ENCODE data around the gene APBA2.
"Not testable (repeated sequence)": the region's sequence is repeated elsewhere in the genome, so short reads cannot be mapped to it uniquely, and the experiment has no call there.

The APBA2 gene

DNA sequence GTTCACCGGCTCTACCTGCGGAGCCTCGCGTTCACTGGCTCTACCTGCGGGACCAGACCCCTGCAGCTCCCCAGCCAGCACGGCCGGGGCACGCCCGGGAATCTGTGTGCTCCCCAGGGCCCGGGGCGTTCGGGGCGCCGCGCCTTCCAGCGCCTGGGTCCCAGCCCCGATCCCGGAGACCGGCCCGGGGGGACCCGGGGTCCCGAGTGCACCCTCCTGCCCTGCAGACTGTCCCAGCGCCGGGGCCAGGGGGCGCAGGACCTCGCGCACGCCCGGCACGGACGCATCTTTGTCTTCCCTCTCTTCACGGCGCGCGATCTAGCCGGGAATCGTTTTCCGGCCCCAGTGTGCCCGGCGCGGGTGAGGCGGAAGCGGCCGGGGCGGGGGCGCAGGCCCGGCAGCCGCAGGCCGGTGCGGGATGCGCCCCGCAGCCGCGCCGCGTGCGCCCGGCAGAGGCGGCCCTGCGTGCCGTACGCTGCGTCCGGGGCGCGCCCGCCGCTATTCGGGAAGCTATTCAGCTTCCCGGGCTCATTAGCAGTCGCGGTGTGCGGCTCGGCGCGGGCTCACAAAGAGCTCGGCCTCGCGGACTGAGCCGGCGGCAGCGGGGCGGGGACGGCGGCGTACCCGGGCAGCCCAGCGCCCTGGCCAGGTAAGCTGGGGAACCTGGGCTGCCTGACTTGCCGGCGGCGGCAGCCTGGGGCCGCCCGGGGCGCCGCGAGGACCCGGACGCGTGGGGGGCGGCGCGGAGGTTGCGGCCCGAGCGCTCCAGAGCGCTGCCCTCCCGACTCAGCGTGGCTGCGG lies at the start of gene APBA2:
APBA2 (plus strand) TSS at position 345 of the 801 bp plus-strand sequence. CDS start 167,911 bp downstream, outside the sequence.
- peak; percentile 74 for DNase-seq

DNA sequence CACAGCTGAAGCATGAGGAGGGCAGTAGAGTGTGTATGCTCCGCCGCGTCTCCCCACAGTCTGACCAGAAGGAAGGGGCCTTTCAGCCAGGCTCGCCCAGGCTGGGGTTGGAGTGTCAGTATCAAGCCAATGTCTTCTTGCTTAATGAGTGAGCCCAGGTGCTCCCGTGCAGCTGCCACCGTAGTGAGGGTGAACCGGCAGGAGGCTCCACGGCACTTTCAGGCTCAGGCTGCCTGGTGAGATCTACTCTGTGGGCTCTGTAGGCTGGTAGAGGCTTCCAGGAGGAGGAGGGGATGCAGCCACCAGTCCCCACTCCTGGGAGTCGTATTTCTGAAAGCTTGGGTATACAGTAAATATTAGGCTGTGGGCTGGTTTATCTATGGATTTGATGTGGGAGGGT lies 45.5 kb upstream of the APBA2 start:
- not testable (repeated sequence) for DNase-seq

DNA sequence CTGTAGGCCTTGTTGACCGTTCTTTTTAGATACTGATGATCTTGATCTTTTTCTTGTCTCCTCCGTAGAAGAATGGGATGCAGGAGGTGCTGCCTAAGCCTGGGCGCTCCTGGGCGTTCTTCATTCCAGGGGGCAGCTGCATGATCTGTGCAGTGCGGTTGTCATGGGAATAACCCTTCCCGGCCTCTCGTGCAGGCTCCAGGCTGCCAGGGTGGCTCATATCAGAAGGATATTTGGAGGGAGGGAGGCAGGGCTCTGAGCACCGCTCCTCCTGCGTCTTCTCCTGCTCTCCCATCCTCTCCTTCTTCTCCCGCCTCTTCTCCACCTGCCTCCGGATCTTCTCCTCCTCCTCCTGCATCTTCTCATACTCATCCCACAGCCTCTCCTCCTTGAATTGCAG lies 43.6 kb upstream of the APBA2 start:
- DNase-seq = not testable (repeated sequence)

DNA sequence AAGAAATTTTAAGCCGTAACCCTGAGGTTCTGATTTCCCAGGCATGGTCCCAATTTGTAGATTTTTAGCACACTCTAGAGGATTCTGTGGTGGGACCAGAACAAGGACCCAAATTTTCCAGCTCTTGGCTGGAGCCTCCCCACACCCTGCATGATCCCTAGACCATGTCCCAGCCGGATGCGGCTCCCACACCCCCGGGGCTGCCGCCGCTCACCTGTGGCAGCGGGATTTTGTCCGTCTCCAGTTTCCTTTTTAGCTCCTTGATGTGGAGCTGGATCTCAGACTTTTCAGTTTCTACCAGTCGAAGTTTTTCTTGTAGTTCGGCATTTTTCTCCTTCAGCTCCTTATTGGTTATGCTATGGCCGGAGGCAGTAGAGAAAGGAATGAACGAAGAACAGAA lies 42.3 kb upstream of the APBA2 start:
- not testable (repeated sequence) for DNase-seq

DNA sequence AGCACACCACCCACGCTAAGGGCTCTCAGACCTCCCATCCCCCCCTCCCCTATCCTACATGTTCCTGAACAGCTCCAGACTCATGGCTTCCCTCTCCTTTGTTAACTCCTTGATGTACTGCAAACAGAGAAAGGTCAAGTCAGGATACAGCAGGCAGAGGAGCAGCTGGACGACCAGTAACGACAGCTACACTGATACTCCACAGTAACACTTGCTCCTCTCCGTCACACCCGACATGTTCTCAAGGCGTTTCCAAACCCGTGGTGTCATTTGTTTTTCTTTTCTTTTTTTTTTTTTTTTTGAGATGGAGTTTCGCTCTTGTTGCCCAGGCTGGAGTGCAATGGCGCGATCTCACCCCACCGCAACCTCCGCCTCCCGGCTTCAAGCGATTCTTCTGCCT lies 41.6 kb upstream of the APBA2 start:
- not testable (repeated sequence) for DNase-seq

DNA sequence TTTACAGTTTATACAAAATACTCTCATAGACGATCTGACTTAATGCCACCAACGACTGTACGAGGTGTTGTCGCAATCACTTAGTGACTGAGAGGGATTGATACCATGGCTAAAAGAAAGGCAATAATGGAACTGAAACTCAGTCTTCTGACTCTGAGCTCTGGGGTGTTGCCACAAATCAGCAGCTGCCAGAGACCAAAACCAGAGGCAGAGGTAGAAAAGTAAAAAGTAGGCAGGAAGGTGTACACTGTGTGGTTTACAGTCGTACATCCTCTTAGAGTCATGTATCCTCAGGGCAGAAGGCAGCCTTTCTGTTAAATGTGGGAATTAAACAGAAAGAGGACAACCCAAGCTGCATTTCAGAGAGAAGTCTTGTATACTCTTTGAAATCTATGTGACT lies 38.5 kb upstream of the APBA2 start:
- not testable (repeated sequence) for DNase-seq

DNA sequence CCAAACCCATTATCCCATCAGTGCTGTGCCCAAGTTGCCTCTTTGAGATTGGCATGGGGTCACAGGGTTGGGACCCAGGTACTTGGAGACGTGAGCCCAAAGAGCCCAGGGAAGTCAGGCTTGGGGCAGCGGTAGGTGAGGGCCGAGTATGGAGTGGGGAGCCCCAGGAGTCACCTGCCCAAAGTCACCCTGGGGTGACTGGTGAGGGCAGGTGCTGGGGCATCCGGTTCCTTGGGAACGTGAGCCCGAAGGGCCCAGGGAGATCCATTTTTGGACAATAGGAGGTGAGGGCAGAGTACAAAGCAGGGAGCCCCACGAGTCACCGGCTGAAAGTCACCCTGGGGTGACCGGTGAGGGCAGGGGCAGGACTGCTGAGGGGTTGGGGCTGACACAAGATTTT lies 37.8 kb upstream of the APBA2 start:
- not testable (repeated sequence) for DNase-seq

DNA sequence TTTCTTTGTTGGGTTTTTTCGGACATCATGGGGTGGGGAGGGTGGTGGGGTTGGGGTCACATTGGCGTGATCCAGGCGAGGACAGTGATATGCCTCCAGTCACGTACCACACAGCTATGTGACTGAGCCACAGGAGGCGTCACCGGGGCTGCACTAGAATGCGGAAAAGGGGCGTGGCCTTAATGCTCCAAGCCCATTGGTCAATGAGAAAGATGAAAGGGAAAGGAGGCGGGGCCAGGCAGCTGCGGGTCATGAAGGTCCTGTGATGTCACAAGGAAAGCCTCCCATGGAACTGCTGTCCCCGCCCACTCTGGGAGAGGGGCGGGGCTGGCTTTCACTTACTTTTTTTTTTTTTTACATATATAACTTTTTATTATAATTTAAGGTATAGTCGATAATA lies 37.3 kb upstream of the APBA2 start, which contains the start of gene GOLGA6L7:
GOLGA6L7 (minus strand) TSS at position 124 of the 400 bp plus-strand sequence; CDS start at position 29, 95 bp downstream.
- not testable (repeated sequence) for DNase-seq

DNA sequence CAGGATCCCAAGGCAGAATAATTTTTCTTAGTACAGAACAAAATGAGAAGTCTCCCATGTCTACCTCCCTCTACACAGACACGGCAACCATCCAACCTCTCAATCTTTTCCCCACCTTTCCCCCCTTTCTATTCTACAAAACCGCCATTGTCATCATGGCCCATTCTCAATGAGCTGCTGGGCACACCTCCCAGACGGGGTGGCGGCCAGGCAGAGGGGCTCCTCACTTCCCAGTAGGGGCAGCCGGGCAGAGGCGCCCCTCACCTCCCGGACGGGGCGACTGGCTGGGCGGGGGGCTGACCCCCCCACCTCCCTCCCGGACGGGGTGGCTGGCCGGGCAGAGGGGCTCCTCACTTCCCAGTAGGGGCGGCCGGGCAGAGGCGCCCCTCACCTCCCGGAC lies 36.5 kb upstream of the APBA2 start:
- DNase-seq = not testable (repeated sequence)

DNA sequence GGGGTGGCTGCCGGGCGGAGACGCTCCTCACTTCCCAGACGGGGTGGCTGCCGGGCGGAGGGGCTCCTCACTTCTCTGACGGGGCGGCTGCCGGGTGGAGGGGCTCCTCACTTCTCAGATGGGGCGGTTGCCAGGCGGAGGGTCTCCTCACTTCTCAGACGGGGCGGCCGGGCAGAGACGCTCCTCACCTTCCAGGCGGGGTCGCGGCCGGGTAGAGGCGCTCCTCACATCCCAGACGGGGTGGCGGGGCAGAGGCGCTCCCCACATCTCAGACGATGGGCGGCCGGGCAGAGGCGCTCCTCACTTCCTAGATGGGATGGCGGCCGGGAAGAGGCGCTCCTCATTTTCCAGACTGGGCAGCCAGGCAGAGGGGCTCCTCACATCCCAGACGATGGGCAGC lies 36.0 kb upstream of the APBA2 start:
- DNase-seq = not testable (repeated sequence)

DNA sequence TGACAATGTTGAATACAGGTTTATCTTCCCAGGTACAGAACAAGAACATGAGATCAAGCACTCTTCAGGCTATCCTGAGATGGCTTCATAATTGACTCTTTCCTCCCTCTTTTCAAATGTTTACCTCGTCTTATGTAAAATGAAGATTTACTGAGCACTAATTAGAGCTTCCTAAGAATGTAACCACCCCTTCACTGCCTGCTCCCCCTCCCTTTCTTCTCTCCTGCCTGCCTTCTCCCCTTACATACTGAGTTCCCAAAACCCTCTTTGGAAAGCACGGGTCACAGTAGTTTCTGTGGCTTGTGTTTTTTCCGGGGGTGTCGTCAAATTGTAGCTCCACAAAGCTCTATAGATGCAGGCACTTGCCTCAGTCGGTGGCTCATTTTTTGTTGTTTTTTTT lies 32.1 kb upstream of the APBA2 start:
- DNase-seq = not testable (repeated sequence)

DNA sequence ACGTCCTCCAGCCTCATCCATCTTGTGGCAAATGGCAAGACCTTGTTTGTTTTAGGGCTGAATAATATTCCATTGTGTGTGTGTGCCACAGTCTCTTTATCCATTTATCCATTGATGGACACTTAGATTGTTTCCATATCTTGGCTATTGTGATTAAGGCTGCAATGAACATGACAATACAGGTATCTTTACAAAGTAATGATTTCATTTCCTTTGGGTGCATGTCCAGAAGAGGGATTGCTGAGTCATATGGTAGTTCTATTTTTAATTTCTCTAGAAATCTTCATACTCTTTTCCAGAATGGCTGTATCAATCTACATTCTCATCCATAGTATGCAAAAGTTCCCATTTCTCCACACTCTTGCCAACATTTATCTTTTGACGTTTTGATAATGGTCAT lies 31.2 kb upstream of the APBA2 start:
- DNase-seq = not testable (repeated sequence)

DNA sequence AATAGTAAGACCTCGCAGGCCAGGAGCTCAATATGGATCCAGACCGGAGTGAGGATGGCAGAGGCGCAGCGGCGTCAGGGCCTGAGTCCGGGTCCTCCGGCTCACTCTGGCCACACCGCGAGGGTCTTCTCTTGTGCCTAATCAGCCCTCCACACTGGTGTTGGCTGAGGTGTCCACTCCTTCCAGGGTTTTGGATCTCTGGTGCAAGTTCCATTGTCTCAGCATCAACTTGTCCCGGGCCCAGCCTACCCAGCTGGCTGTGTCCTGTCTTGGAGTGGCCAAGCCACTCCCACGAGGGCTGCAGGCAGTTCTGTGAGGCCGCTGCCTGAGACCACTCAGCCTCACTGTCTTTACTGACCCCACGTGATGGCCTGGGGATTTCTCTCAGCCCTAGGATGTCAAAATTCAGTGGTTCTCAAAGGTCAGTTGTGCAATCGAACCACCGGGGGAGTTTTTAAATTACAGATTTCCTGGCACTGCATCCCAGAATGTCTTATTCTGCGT lies 24.7 kb upstream of the APBA2 start:
- no peak for DNase-seq

DNA sequence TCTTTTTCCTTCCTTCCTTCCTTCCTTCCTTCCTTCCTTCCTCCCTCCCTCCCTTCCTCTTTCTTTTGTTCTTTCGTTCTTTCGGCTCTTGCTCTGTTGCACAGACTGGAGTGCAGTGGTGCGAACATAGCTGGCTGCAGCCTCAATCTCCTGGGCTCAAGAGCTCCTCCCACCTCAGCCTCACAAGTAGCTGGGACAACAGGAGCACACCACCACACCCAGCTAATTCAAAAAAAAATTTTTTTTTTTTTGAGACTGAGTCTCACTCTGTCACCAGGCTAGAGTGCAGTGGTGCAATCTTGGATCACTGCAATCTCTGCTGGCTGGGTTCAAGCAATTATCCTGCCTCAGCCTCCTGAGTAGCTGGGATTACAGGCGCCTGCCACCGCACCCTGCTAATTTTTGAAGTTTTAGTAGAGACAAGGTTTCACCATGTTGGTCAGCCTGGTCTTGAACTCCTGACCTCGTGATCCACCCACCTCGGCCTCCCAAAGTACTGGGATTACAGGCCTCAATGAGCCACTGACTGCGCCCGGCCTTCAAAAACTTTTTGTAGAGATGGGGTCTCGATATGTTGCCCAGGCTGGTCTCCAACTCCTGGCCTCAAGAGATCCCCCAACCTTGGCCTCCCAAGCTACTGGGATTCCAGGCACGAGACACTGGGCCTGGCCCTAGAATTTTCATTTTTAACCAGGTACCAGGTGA lies 24.0 kb upstream of the APBA2 start:
- not testable (repeated sequence) for DNase-seq

DNA sequence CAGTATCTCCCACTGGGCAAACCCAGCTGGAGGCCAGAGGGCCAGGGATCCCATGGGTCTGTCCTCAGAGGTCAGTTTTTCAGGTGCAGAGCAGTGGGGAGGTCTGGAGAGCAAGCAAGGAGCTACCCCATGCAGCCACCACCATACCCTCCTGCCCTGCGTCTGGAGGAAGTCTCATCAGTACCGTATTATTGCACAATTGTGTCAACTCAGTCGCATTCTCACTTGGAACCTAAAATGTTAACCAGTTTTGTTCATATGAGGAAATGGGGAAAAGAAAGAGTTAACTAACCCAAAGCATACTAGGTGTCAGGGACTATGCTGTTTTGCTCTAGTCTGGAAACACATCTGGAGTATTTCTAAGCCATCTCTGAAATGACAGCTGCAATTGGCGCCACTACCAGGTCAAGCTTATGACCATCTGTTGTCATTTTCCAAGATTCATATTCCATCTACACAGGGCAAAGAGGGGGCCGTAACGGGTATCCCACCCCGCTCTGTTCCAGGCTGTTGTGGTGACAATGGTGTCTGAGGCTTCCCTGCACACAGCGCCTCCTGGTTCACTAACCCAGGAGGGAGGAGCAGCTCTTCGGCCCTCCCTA lies 16.9 kb upstream of the APBA2 start:
- DNase-seq = no peak

DNA sequence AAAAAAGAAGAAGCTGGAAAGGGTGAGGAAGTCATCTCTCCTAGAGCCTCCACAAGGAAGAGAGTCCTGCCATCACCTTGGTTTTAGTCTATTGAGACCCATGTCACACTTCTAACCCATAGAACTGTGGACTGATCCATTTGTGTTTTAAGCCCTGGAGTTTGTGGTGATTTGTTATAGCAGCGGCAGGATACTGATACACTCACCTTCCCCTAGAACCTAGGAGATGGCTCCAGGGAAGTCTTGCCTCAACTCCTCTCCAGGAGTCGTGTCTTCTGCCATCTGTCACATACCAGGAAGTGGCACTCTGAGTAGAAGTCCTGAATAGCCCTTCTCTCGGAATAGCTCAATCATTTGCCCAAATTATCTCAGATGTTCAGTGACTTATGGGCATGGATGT lies 14.6 kb upstream of the APBA2 start:
- DNase-seq = no peak

DNA sequence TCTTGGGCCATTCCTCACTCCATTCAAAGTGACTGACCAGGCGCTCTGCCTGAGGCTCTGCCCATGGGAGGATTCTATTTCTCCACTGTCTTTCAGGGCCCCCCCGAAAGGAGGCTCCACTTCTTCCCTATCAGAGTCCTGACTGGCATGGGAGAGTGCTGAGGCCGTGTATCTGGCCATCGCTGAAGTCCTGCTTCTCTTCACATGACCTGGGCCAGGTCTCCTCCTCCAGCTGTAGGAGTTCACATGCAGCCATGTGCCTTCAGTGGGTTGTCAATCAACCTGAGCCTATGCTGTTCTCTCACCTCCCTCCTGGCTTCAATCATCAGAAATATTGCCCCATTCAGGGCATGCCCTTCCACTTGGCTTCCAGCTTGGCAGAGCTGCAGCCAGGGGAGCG lies 12.8 kb upstream of the APBA2 start:
- DNase-seq = no peak

DNA sequence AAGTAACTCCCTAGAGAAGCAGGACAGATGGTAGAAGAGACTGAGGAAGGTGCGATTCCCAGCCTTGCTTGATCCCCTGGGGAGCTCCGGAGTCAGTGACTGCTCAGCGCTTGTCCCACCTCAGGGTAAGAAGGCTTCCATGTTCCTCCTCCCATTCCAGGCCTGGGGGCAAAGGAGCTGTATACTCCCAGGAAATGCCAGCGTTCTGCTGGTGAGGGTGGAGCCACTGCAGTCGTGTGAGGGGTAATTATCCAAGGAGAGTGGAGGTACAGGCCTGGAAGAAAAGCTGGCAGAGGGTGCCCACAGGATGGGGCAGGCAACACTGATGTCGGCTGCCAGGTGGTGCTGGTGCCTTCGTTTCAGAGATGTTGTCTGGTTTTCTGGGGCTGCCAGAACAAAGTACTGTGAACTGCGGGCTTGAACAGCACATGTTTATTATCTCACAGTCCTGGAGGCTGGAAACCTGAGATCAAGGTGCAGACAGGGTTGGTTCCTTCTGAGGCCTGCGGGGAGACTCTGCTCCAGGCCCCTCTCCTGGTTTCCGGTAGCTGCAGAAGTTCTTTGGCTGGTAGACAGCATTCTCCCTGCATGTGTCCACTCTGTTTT lies 12.1 kb upstream of the APBA2 start:
- DNase-seq = no peak

DNA sequence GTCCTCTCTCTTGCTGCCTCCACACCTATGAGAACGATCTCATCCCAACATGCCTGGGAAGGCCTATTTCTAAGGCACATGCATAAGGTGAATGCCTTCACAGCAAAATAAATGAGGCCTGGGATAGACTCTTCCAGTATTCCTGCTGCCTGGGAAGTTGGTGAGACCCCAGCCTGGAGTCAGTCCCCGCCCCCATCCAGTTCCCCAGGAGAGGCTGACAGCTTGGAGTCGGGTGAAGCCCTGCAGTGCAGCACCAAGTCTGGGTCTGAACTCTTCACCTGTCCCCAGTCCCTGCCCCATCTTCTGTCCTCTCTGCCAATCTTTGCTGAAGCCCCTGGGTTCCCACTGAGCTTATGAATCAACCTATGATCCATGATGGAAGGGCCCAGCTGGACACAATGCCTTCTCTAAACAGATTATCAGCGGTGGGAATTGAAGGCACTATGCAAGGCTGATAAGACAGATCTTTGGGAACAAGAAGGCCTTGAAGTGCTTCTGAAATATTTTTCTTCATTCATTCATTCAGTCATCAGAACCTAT lies 10.2 kb upstream of the APBA2 start:
- no peak for DNase-seq

DNA sequence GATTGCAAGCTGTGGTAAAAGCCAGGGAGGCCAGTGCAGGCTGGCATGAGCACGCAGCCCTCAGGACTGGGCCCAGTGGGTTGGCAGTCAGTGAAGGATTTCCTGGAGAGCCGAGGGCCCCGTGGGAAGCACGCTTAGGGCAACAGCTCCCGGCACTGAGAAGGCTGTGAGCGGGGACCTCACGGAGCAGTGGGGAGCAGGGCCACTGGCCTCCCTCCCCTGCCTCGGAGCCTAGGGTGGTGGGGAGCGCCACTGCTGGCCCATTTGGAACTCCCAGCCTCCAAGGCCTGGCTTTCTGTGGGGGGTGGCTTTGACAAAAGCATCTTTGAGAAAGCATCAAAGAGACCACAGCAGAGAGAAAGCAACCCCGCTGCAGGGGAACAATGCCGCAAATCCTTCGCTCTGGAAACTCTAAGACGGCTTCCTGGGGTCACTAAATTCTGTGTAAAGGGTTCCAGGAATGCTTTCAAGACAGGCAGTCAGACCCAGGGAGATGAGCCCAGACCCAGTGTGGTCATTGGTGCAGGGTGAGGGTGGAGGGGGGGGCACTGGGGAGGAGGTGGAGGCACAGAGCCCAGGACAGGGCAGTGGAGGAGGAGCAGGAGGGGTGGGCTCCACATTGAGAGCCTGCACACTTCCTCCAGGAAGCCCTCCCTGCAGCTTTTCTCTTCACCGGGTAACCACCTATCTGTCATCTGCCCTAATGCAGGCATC lies 9.5 kb upstream of the APBA2 start:
- no peak for DNase-seq

DNA sequence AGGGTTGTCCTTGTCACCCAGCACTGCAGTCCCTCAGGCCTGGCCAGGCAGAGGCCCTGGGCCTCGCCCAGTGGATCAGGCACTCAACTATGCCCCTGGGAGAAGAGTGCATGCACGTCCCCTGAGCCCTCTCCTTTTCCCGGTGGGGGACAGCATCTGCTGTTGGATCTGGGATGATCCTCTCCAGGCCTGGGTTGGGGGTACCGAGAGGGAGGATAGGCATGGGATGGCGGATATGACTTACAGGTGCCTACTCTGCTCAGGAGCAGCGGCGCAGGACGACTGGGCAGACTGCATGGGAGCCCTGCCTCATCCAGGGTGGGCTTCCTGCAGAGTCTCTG lies 9.0 kb upstream of the APBA2 start:
- DNase-seq = no peak

DNA sequence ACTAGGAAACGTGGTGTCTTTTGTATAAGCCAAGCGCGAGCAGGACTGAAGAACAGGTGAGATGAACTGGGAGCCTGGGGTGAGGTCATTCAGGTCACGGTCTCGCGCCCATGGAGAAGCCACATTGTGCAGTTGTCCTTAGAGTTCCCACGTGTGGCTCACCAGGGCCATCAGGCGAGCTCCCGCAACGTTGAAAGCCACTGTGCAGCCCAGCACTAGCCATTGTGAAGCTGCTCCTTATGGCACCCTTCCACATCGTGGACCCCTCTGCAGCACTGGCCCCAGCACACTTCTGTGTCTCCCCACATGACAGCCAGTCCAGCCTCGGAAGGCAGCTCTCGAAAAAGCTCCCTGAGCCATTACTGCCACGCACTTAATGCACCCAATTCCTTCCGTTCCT lies 7.6 kb upstream of the APBA2 start:
- DNase-seq = no peak
